ENCODE measurements around the gene CRADD.

DNA sequence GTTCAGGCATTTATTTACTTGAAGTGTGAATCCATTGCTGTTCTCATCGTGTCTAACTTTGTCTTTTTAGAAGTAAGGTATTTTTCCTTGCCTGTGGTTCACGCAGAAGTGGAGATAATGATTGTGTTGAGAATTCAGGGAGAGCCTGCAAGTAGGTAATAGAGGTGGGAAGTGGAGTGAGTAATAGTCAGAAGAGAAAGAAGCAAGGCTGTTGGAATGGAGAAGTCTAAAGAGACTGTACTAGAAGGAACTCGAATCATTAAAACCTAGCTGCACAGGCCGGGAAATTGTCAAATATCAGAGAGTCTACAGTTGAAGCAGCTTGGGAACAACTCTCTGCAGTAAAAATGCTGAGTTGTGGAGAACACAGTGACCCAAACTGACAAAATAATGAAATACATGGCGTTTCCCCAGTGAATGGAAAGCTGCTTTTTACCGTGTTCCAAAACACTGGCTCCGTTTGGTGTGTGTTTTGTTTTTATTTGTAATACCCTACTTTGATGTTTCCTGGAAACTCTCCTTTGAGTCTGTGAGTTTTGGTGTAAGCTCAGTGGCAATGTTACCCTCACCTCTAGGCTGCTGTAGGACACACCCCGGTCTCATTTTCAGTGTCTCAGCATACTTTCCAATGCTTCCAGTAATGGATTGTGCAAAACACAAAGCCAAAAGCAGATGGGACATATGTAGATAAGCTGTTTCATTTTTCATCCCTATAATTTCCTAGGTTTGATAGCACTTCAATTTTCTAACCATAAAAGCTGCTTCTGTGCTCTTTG lies 146.6 kb downstream of the CRADD start:
- TF ChIP-seq, protein P1, sequence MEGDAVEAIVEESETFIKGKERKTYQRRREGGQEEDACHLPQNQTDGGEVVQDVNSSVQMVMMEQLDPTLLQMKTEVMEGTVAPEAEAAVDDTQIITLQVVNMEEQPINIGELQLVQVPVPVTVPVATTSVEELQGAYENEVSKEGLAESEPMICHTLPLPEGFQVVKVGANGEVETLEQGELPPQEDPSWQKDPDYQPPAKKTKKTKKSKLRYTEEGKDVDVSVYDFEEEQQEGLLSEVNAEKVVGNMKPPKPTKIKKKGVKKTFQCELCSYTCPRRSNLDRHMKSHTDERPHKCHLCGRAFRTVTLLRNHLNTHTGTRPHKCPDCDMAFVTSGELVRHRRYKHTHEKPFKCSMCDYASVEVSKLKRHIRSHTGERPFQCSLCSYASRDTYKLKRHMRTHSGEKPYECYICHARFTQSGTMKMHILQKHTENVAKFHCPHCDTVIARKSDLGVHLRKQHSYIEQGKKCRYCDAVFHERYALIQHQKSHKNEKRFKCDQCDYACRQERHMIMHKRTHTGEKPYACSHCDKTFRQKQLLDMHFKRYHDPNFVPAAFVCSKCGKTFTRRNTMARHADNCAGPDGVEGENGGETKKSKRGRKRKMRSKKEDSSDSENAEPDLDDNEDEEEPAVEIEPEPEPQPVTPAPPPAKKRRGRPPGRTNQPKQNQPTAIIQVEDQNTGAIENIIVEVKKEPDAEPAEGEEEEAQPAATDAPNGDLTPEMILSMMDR (IDR thresholded peaks at IDR 0.05) = no peak
- TF ChIP-seq EZH2 (IDR thresholded peaks at IDR 0.05) = no peak
- no peak for TF ChIP-seq EZH2phosphoT487 (IDR thresholded peaks at IDR 0.05)
